Stimulated activated effector memory CD8-positive, alpha-beta T cell treated with anti-CD3 and anti-CD28 coated beads, Interleukin-12 subunit alpha, Interleukin-12 subunit beta, amount 100 ng/mL, for 72 hours (primary cell): ENCODE results near the gene MCF2L2.

Experiments used
- ATAC-seq: fragments of 150-1000 bp; cut with Tn5 transposase; 2 replicates; pipeline ENCODE4 v1.10.0; 2021
- DNase-seq, 2 donors: peaks; one replicate each; pipeline ENCODE4 v3.0.0; 2021 to 2022; ENCODE audit warnings: low spot score in 2 of 2
- H3K27ac Mint-ChIP-seq: one replicate; pipeline ENCODE4 v1.8.0; 2022; ENCODE audit warnings: mild to moderate bottlenecking, mixed read lengths
- H3K36me3 Mint-ChIP-seq: one replicate; pipeline ENCODE4 v1.8.0; 2022; ENCODE audit warnings: mild to moderate bottlenecking, mixed read lengths
- H3K4me1 Mint-ChIP-seq: one replicate; pipeline ENCODE4 v1.8.0; 2022; ENCODE audit warnings: mixed read lengths
- H3K4me3 Mint-ChIP-seq: one replicate; pipeline ENCODE4 v1.8.0; 2022; ENCODE audit warnings: mild to moderate bottlenecking, mixed read lengths
- H3K9me3 Mint-ChIP-seq: one replicate; pipeline ENCODE4 v1.8.0; 2022; ENCODE audit warnings: mixed read lengths

MCF2L2 gene

GRCh38 chr3:183392186-183393034 lies 36.0 kb downstream of the MCF2L2 start:
- peaks cover 7% of the 10 kb centered on the region for H3K36me3 Mint-ChIP-seq
- no peak overlapping the region for H3K27ac Mint-ChIP-seq
- ATAC-seq, result no peak
- H3K4me1 Mint-ChIP-seq, result peaks cover 7% of the 10 kb centered on the region
- H3K9me3 Mint-ChIP-seq, result no peaks in the 10 kb centered on the region
- H3K4me3 Mint-ChIP-seq, result no peak overlapping the region
- DNase-seq, result no peak

- DNase-seq, result no peak
- no peaks in the 10 kb centered on the region for H3K9me3 Mint-ChIP-seq
- peaks cover 8% of the 10 kb centered on the region for H3K36me3 Mint-ChIP-seq
- ATAC-seq, result no peak
- H3K27ac Mint-ChIP-seq, result peak overlapping the region; percentile 33
- H3K4me3 Mint-ChIP-seq, result no peak overlapping the region
- H3K4me1 Mint-ChIP-seq, result peaks cover 7% of the 10 kb centered on the region
Measured at GRCh38 chr3:183391460-183391859, 37.0 kb downstream of the MCF2L2 start.

GRCh38 chr3:183390844-183391243 lies 37.6 kb downstream of the MCF2L2 start:
- Mint-ChIP-seq H3K9me3 (no peaks in the 10 kb centered on the region), H3K4me1 (peaks cover 9% of the 10 kb centered on the region), H3K36me3 (peaks cover 8% of the 10 kb centered on the region), H3K27ac (peak overlapping the region; percentile 50), H3K4me3 (no peak overlapping the region)
- no peak for DNase-seq
- ATAC-seq, result peak; percentile 73

- Mint-ChIP-seq H3K4me3 (no peak overlapping the region), H3K9me3 (no peaks in the 10 kb centered on the region), H3K27ac (no peak overlapping the region), H3K4me1 (peaks cover 14% of the 10 kb centered on the region), H3K36me3 (peaks cover 8% of the 10 kb centered on the region)
- ATAC-seq (no peak), DNase-seq (no peak)
Measured at GRCh38 chr3:183388213-183388895, 40.1 kb downstream of the MCF2L2 start.

- Mint-ChIP-seq H3K36me3 (peaks cover 8% of the 10 kb centered on the region), H3K27ac (no peak overlapping the region), H3K4me3 (no peak overlapping the region), H3K4me1 (peaks cover 14% of the 10 kb centered on the region), H3K9me3 (no peaks in the 10 kb centered on the region)
- no peak for DNase-seq
- no peak for ATAC-seq
Measured at GRCh38 chr3:183387797-183388196, 40.6 kb downstream of the MCF2L2 start.

- no peak for DNase-seq
- ATAC-seq, result no peak
- peaks cover 8% of the 10 kb centered on the region for H3K36me3 Mint-ChIP-seq
- no peaks in the 10 kb centered on the region for H3K9me3 Mint-ChIP-seq
- no peak overlapping the region for H3K27ac Mint-ChIP-seq
- H3K4me1 Mint-ChIP-seq, result peaks cover 14% of the 10 kb centered on the region
- H3K4me3 Mint-ChIP-seq, result no peak overlapping the region
Measured at GRCh38 chr3:183386651-183387050, 41.8 kb downstream of the MCF2L2 start.

GRCh38 chr3:183385698-183386613 lies 42.5 kb downstream of the MCF2L2 start:
- H3K27ac Mint-ChIP-seq, result peak overlapping the region; percentile 18
- H3K4me1 Mint-ChIP-seq, result peaks cover 14% of the 10 kb centered on the region
- peaks cover 8% of the 10 kb centered on the region for H3K36me3 Mint-ChIP-seq
- no peak overlapping the region for H3K4me3 Mint-ChIP-seq
- peak; percentile 36 to 74 for DNase-seq
- peak; percentile 81 for ATAC-seq
- H3K9me3 Mint-ChIP-seq, result no peaks in the 10 kb centered on the region

- H3K4me3 Mint-ChIP-seq, result no peak overlapping the region
- DNase-seq, result no peak
- peaks cover 19% of the 10 kb centered on the region for H3K4me1 Mint-ChIP-seq
- no peaks in the 10 kb centered on the region for H3K9me3 Mint-ChIP-seq
- no peak overlapping the region for H3K27ac Mint-ChIP-seq
- ATAC-seq, result no peak
- peaks cover 11% of the 10 kb centered on the region for H3K36me3 Mint-ChIP-seq
Measured at GRCh38 chr3:183381673-183382072, 46.7 kb downstream of the MCF2L2 start.

GRCh38 chr3:183381179-183381578 lies 47.2 kb downstream of the MCF2L2 start:
- ATAC-seq, result peak; percentile 39
- H3K27ac Mint-ChIP-seq, result peak overlapping the region; percentile 0
- H3K4me3 Mint-ChIP-seq, result no peak overlapping the region
- no peaks in the 10 kb centered on the region for H3K9me3 Mint-ChIP-seq
- peaks cover 11% of the 10 kb centered on the region for H3K36me3 Mint-ChIP-seq
- no peak for DNase-seq
- H3K4me1 Mint-ChIP-seq, result peaks cover 19% of the 10 kb centered on the region

- Mint-ChIP-seq H3K4me1 (peaks cover 11% of the 10 kb centered on the region), H3K4me3 (no peak overlapping the region), H3K27ac (no peak overlapping the region), H3K36me3 (peaks cover 11% of the 10 kb centered on the region), H3K9me3 (no peaks in the 10 kb centered on the region)
- no peak for ATAC-seq
- DNase-seq, result no peak
Measured at GRCh38 chr3:183378951-183379350, 49.5 kb downstream of the MCF2L2 start.

GRCh38 chr3:183378545-183378944 lies 49.9 kb downstream of the MCF2L2 start:
- ATAC-seq (no peak), DNase-seq (no peak)
- no peak overlapping the region for H3K27ac Mint-ChIP-seq
- peaks cover 11% of the 10 kb centered on the region for H3K4me1 Mint-ChIP-seq
- no peaks in the 10 kb centered on the region for H3K9me3 Mint-ChIP-seq
- no peak overlapping the region for H3K4me3 Mint-ChIP-seq
- H3K36me3 Mint-ChIP-seq, result peaks cover 11% of the 10 kb centered on the region

- Mint-ChIP-seq H3K27ac (no peak overlapping the region), H3K4me3 (no peak overlapping the region), H3K4me1 (peaks cover 11% of the 10 kb centered on the region), H3K36me3 (peaks cover 11% of the 10 kb centered on the region), H3K9me3 (no peaks in the 10 kb centered on the region)
- ATAC-seq (no peak), DNase-seq (no peak)
Measured at GRCh38 chr3:183378008-183378407, 50.4 kb downstream of the MCF2L2 start.

- H3K4me3 Mint-ChIP-seq, result no peak overlapping the region
- peaks cover 11% of the 10 kb centered on the region for H3K4me1 Mint-ChIP-seq
- peaks cover 11% of the 10 kb centered on the region for H3K36me3 Mint-ChIP-seq
- ATAC-seq (peak; percentile 59), DNase-seq (no peak)
- H3K9me3 Mint-ChIP-seq, result no peaks in the 10 kb centered on the region
- H3K27ac Mint-ChIP-seq, result peak overlapping the region; percentile 60
Measured at GRCh38 chr3:183377307-183377959, 51.0 kb downstream of the MCF2L2 start.

- Mint-ChIP-seq H3K4me1 (peaks cover 19% of the 10 kb centered on the region), H3K9me3 (no peaks in the 10 kb centered on the region), H3K36me3 (peaks cover 11% of the 10 kb centered on the region), H3K4me3 (no peak overlapping the region), H3K27ac (peak overlapping the region; percentile 44)
- no peak for DNase-seq
- no peak for ATAC-seq
Measured at GRCh38 chr3:183375787-183376186, 52.6 kb downstream of the MCF2L2 start.

- no peak overlapping the region for H3K4me3 Mint-ChIP-seq
- peak overlapping the region; percentile 44 for H3K27ac Mint-ChIP-seq
- peaks cover 11% of the 10 kb centered on the region for H3K36me3 Mint-ChIP-seq
- H3K4me1 Mint-ChIP-seq, result peaks cover 21% of the 10 kb centered on the region
- DNase-seq, result no peak
- ATAC-seq, result no peak
- H3K9me3 Mint-ChIP-seq, result no peaks in the 10 kb centered on the region
Measured at GRCh38 chr3:183375337-183375736, 53.1 kb downstream of the MCF2L2 start.
